Osteoblast (primary cell): ENCODE data around the gene SLC35B1. TPM values are rescaled to one million over a fixed set of nuclear protein-coding genes. Genes with fewer than 3 reads are reported as not detected.

Experiments
- DNase-seq: peaks from one replicate; pipeline ENCODE4 v3.0.0; 2011; ENCODE audit warnings: low spot score, mixed read lengths; ENCODE audit not compliant: insufficient read length; ENCODE audit errors: missing footprints
- H2AFZ ChIP-seq: 2 replicates; pipeline ENCODE4 v1.6.0; 2011; ENCODE audit warnings: mild to moderate bottlenecking, low read length
- H3K27ac ChIP-seq: 2 replicates; pipeline ENCODE4 v1.5.1; 2011; ENCODE audit warnings: mild to moderate bottlenecking, low read depth, low read length, moderate library complexity
- H3K27me3 ChIP-seq: 2 replicates; pipeline ENCODE4 v1.6.0; 2012; ENCODE audit warnings: mild to moderate bottlenecking, control low read depth, inconsistent platforms, low read length, moderate library complexity; ENCODE audit not compliant: insufficient read depth
- H3K36me3 ChIP-seq: 2 replicates; pipeline ENCODE4 v1.5.1; 2011; ENCODE audit warnings: mild to moderate bottlenecking, low read length, control low read depth, moderate library complexity; ENCODE audit not compliant: insufficient read depth
- H3K4me1 ChIP-seq: 2 replicates; pipeline ENCODE4 v1.5.1; 2011; ENCODE audit warnings: mild to moderate bottlenecking, low read length, control low read depth, moderate library complexity; ENCODE audit not compliant: insufficient read depth
- H3K4me2 ChIP-seq: 2 replicates; pipeline ENCODE4 v1.6.0; 2011; ENCODE audit warnings: mild to moderate bottlenecking, low read length; ENCODE audit not compliant: insufficient read depth
- H3K4me3 ChIP-seq: fragments of 200-600 bp; sonication (generic); 3 replicates; pipeline ENCODE4 v1.5.1; 2012; ENCODE audit warnings: mild to moderate bottlenecking, low read length, inconsistent platforms; ENCODE audit not compliant: insufficient read depth
- H3K79me2 ChIP-seq: 2 replicates; pipeline ENCODE4 v1.6.0; 2012; ENCODE audit warnings: mild to moderate bottlenecking, low read length, control low read depth, inconsistent platforms; ENCODE audit not compliant: insufficient read depth
- H3K9me3 ChIP-seq: 2 replicates; pipeline ENCODE4 v1.5.1; 2011; ENCODE audit warnings: low read depth, low read length, control low read depth
- H4K20me1 ChIP-seq: 2 replicates; pipeline ENCODE4 v1.6.0; 2012; ENCODE audit warnings: mild to moderate bottlenecking, low read length, control low read depth; ENCODE audit not compliant: insufficient read depth
- CTCF ChIP-seq: IDR thresholded peaks from 2 replicates; pipeline ENCODE4 v1.5.1; 2011; ENCODE audit warnings: mild to moderate bottlenecking, low read depth, low read length, moderate library complexity; ENCODE audit errors: extremely low read depth
- total RNA-seq: library from RNA; depleted of rRNA; stranded (reverse); fragments of >200 nt; gene quantifications from 2 replicates; pipeline ENCODE4 v1.2.3, GENCODE V29; 2012

Gene SLC35B1
- total RNA-seq, 1 donor: 48.1 TPM

DNA sequence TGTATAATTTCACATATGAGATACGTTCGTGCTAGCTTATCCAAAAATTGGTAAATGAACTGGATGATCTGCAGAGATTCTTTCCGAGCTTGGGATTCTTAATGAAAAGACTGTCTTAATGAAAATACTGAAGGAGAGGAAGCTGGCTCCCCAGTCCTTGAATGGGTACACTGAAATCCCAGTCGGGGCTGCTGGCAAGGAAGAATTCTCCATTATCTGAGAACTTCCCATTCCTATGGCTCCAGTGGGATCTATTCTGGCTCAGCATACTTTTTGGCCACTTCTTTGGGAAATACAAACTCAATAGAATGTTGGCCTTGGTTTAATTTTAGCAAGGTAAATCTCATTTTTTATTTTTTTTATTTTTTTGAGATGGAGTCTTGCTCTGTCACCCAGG is 23.7 kb upstream of the SLC35B1 start:
- H4K20me1 ChIP-seq: peaks cover 4% of the 10 kb centered on the region
- H3K79me2 ChIP-seq: no peaks in the 10 kb centered on the region
- no peaks in the 10 kb centered on the region for H3K36me3 ChIP-seq
- H3K4me2 ChIP-seq: no peak overlapping the region
- no peak overlapping the region for H3K4me3 ChIP-seq
- TF ChIP-seq CTCF: no peak
- no peak overlapping the region for H3K27ac ChIP-seq
- H3K27me3 ChIP-seq: no peaks in the 10 kb centered on the region
- no peak for DNase-seq
- no peak overlapping the region for H2AFZ ChIP-seq
- H3K9me3 ChIP-seq: no peaks in the 10 kb centered on the region
- H3K4me1 ChIP-seq: peaks cover 10% of the 10 kb centered on the region

DNA sequence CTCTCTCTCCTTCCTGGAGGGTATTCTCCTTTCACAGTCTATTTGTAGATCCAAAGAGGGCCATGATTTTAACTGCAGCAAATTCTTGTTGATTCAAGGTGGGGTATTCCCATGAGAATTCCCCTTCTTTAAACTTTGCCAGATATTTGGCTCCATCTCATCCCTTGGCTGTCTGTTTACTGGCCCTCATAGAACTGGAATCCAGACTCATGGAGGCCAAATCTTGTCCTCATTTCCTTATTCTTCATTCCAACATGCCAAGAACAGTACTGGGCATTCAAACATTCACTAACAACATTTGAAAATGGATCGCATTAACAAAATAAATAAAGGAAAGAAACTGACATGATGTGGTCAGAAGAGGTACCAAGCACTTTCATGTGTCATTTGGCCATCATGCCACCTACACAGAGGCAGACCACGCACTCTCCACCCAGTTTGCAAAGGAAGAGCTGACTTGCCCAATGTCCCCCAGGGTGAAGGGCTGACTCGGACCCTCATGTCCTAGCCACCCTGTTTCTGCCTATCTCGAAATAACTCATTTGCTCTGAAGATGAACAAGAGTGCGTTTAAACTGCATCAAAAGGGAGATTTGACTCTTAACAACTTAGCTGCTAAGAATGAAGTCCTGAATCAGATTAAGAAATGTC is 23.1 kb upstream of the SLC35B1 start:
- Histone ChIP-seq H4K20me1 (peaks cover 4% of the 10 kb centered on the region), H3K4me2 (no peak overlapping the region), H3K36me3 (no peaks in the 10 kb centered on the region), H3K4me1 (peaks cover 10% of the 10 kb centered on the region), H3K9me3 (no peaks in the 10 kb centered on the region), H3K4me3 (no peak overlapping the region), H3K79me2 (no peaks in the 10 kb centered on the region), H3K27me3 (no peaks in the 10 kb centered on the region), H2AFZ (no peak overlapping the region), H3K27ac (no peak overlapping the region)
- no peak for TF ChIP-seq CTCF
- DNase-seq: no peak

GRCh38 chr17:49730078-49730784 is 22.5 kb upstream of the SLC35B1 start:
- Histone ChIP-seq H3K27me3 (no peaks in the 10 kb centered on the region), H3K4me2 (no peak overlapping the region), H3K4me3 (no peak overlapping the region), H3K36me3 (no peaks in the 10 kb centered on the region), H3K27ac (peak overlapping the region; percentile 19), H3K9me3 (no peaks in the 10 kb centered on the region), H3K4me1 (peaks cover 10% of the 10 kb centered on the region), H2AFZ (no peak overlapping the region), H3K79me2 (no peaks in the 10 kb centered on the region), H4K20me1 (peaks cover 4% of the 10 kb centered on the region)
- peak; percentile 85 for DNase-seq
- no peak for TF ChIP-seq CTCF

- no peak for DNase-seq
- TF ChIP-seq CTCF: no peak
- H3K4me1 ChIP-seq: peaks cover 10% of the 10 kb centered on the region
Observed at GRCh38 chr17:49729069-49729468, 21.3 kb upstream of the SLC35B1 start.

More at GRCh38 chr17:49729069-49729468, 21.3 kb upstream of the SLC35B1 start:
- H3K4me2 ChIP-seq: no peak overlapping the region
- no peaks in the 10 kb centered on the region for H3K36me3 ChIP-seq
- H3K4me3 ChIP-seq: no peak overlapping the region
- H2AFZ ChIP-seq: no peak overlapping the region
- H3K9me3 ChIP-seq: no peaks in the 10 kb centered on the region
- no peaks in the 10 kb centered on the region for H3K27me3 ChIP-seq
- H3K79me2 ChIP-seq: no peaks in the 10 kb centered on the region
- H3K27ac ChIP-seq: no peak overlapping the region
- peaks cover 4% of the 10 kb centered on the region for H4K20me1 ChIP-seq
